GM23338 (cell line): ENCODE measurements around the gene ZFHX3. TPM values are rescaled to one million over a fixed set of nuclear protein-coding genes. Genes with fewer than 3 reads are reported as not detected.

Source experiments
- ATAC-seq: fragments of 200-7000 bp; cut with Tn5 transposase; 3 replicates; pipeline ENCODE4 v1.9.1; 2020
- DNase-seq: peaks from one replicate; pipeline ENCODE4 v3.0.0-alpha.2; 2015; ENCODE audit warnings: low spot score
- H2AFZ ChIP-seq: fragments of 200-600 bp; sonication (generic); 2 replicates; pipeline ENCODE4 v1.8.0; 2016; ENCODE audit warnings: antibody characterized with exemption, mild to moderate bottlenecking, moderate library complexity
- H3F3A ChIP-seq: fragments of 200-600 bp; sonication (generic); replicated peaks from 2 replicates; pipeline ENCODE4 v1.8.0; 2017; ENCODE audit warnings: antibody characterized with exemption, mixed run types, low read depth
- H3K27ac ChIP-seq: fragments of 200-600 bp; sonication (generic); 2 replicates; pipeline ENCODE4 v1.6.1; 2016; ENCODE audit warnings: low read depth
- H3K27me3 ChIP-seq: fragments of 200-600 bp; sonication (generic); 2 replicates; pipeline ENCODE4 v1.8.0; 2016; ENCODE audit warnings: mild to moderate bottlenecking, mixed run types, moderate library complexity; ENCODE audit not compliant: insufficient read depth
- H3K36me3 ChIP-seq: fragments of 200-600 bp; sonication (generic); 2 replicates; pipeline ENCODE4 v1.8.0; 2016; ENCODE audit warnings: mild to moderate bottlenecking; ENCODE audit not compliant: insufficient read depth
- H3K4me1 ChIP-seq: fragments of 200-600 bp; sonication (generic); 2 replicates; pipeline ENCODE4 v1.8.0; 2016; ENCODE audit warnings: mild to moderate bottlenecking, moderate library complexity; ENCODE audit not compliant: insufficient read depth
- H3K4me2 ChIP-seq: fragments of 200-600 bp; sonication (generic); 2 replicates; pipeline ENCODE4 v1.7.1; 2017; ENCODE audit warnings: mixed run types
- H3K4me3 ChIP-seq: fragments of 200-600 bp; sonication (generic); 2 replicates; pipeline ENCODE4 v1.6.1; 2016; ENCODE audit warnings: mixed run types
- H3K79me2 ChIP-seq: fragments of 200-600 bp; sonication (generic); replicated peaks from 2 replicates; pipeline ENCODE4 v1.8.0; 2017; ENCODE audit warnings: mild to moderate bottlenecking; ENCODE audit not compliant: insufficient read depth
- H3K9me2 ChIP-seq: fragments of 200-600 bp; sonication (generic); 2 replicates; pipeline ENCODE4 v1.8.0; 2017; ENCODE audit not compliant: insufficient read depth
- H4K20me1 ChIP-seq: fragments of 200-600 bp; sonication (generic); replicated peaks from 2 replicates; pipeline ENCODE4 v1.8.0; 2017; ENCODE audit warnings: mild to moderate bottlenecking; ENCODE audit not compliant: insufficient read depth
- H3K27ac Mint-ChIP-seq: 2 replicates; pipeline ENCODE4 v1.8.0; 2020; ENCODE audit warnings: inconsistent platforms, mild to moderate bottlenecking, moderate library complexity, mixed read lengths
- H3K27me3 Mint-ChIP-seq: 3 replicates; pipeline ENCODE4 v1.8.0; 2022; ENCODE audit warnings: low read depth, mild to moderate bottlenecking, moderate library complexity, mixed read lengths, inconsistent platforms; ENCODE audit not compliant: insufficient read depth, poor library complexity
- H3K36me3 Mint-ChIP-seq: 3 replicates; pipeline ENCODE4 v1.8.0; 2021; ENCODE audit warnings: low read depth, mild to moderate bottlenecking, inconsistent platforms, moderate library complexity, mixed read lengths
- H3K4me1 Mint-ChIP-seq: 3 replicates; pipeline ENCODE4 v1.8.0; 2020; ENCODE audit warnings: mild to moderate bottlenecking, inconsistent platforms, mixed read lengths
- H3K4me3 Mint-ChIP-seq: 3 replicates; pipeline ENCODE4 v1.8.0; 2021; ENCODE audit warnings: moderate library complexity, mild to moderate bottlenecking, inconsistent platforms, mixed read lengths
- H3K9me3 Mint-ChIP-seq: 3 replicates; pipeline ENCODE4 v1.8.0; 2020; ENCODE audit warnings: moderate library complexity, mild to moderate bottlenecking, inconsistent platforms, mixed read lengths
- CREB1 ChIP-seq: fragments of 250-450 bp; sonication (Bioruptor Pico); IDR thresholded peaks from 2 replicates; pipeline ENCODE4 v1.5.0; 2020; ENCODE audit warnings: low read depth, mild to moderate bottlenecking, moderate library complexity
- CTCF ChIP-seq, 2 experiments: fragments of 200-600 bp in 1 of 2; sonication (generic) in 1 of 2; conservative IDR thresholded peaks; 2 replicates each; pipeline versions ENCODE4 v1.5.1 to v1.6.1; 2016 to 2017; ENCODE audit warnings: antibody characterized with exemption in 2 of 2, low read depth in 2 of 2, mild to moderate bottlenecking in 2 of 2, moderate library complexity in 1 of 2
- ETS1 ChIP-seq: IDR thresholded peaks from 2 replicates; pipeline ENCODE4 v1.6.1; 2016; ENCODE audit warnings: antibody characterized with exemption
- EZH2 ChIP-seq: fragments of 200-600 bp; sonication (generic); IDR thresholded peaks from one replicate; pipeline ENCODE4 v1.8.0; 2017; ENCODE audit warnings: antibody characterized with exemption, mild to moderate bottlenecking, low read depth; ENCODE audit not compliant: unreplicated experiment
- EZH2phosphoT487 ChIP-seq: fragments of 200-600 bp; sonication (generic); IDR thresholded peaks from one replicate; pipeline ENCODE4 v1.8.1; 2018; ENCODE audit warnings: antibody characterized with exemption; ENCODE audit not compliant: unreplicated experiment
- NANOG ChIP-seq: IDR thresholded peaks from 2 replicates; pipeline ENCODE4 v1.6.1; 2016; ENCODE audit warnings: antibody characterized with exemption, borderline replicate concordance
- REST ChIP-seq: IDR thresholded peaks from one replicate; pipeline ENCODE4 v1.6.1; 2018; ENCODE audit warnings: antibody characterized with exemption; ENCODE audit not compliant: unreplicated experiment
- ZNF331 ChIP-seq: fragments of 250-450 bp; sonication (Bioruptor Pico); IDR thresholded peaks from 2 replicates; pipeline ENCODE4 v1.5.0; 2020; ENCODE audit warnings: low read depth, mild to moderate bottlenecking, moderate library complexity
- ZNF462 ChIP-seq: fragments of 250-450 bp; sonication (Bioruptor Pico); IDR thresholded peaks from 2 replicates; pipeline ENCODE4 v1.5.0; 2020; ENCODE audit warnings: mild to moderate bottlenecking, moderate library complexity
- polyA plus RNA-seq: library from polyadenylated mRNA; unstranded; fragments of >200 nt; fragmentation: Nextera tagmentation; extraction: Ambion mirVana; gene quantifications from 2 replicates; pipeline ENCODE4 v1.2.1, GENCODE V29; 2016
- total RNA-seq: library from RNA; depleted of rRNA; stranded (reverse); fragments of >200 nt; shearing (Covaris generic); gene quantifications from 2 replicates; pipeline ENCODE4 v1.2.3, GENCODE V29; 2014

The ZFHX3 gene
- total and polyA plus RNA-seq, 2 experiments from 2014 or later: 1.0 to 1.5 TPM

- ATAC-seq: no peak
- H3K9me2 ChIP-seq: peaks cover 11% of the 10 kb centered on the region; the same call in 1 of the 2 replicates
- H3K4me2 ChIP-seq: no peak overlapping the region
- H3K4me3 Mint-ChIP-seq: no peak overlapping the region
- H3K4me3 ChIP-seq: no peak overlapping the region
- H3K27ac ChIP-seq: no peak overlapping the region
- peaks cover 5% of the 10 kb centered on the region for H3K27me3 Mint-ChIP-seq
- H3K27ac Mint-ChIP-seq: no peak overlapping the region
- no peak overlapping the region for H2AFZ ChIP-seq
- H3K4me1 Mint-ChIP-seq: no peaks in the 10 kb centered on the region
- no peaks in the 10 kb centered on the region for H3F3A ChIP-seq
- no peaks in the 10 kb centered on the region for H3K36me3 Mint-ChIP-seq
- no peaks in the 10 kb centered on the region for H4K20me1 ChIP-seq
- H3K4me1 ChIP-seq: no peaks in the 10 kb centered on the region
- H3K27me3 ChIP-seq: no peaks in the 10 kb centered on the region
- no peaks in the 10 kb centered on the region; the same call in 2 of the 3 replicates for H3K9me3 Mint-ChIP-seq
- DNase-seq: no peak
- TF ChIP-seq CTCF (conservative IDR thresholded peaks at IDR 0.05; ENCODE audit: low read depth in 2 of 2) (no peak), CREB1 (CRISPR knock-in tag) (no peak), EZH2phosphoT487 (no peak), ZNF331 (CRISPR knock-in tag) (no peak), ZNF462 (no peak), REST (no peak), EZH2 (no peak), ETS1 (no peak), NANOG (no peak)
- H3K79me2 ChIP-seq: no peaks in the 10 kb centered on the region
- no peaks in the 10 kb centered on the region for H3K36me3 ChIP-seq
Measured at GRCh38 chr16:72970656-72971055, 77.3 kb downstream of the ZFHX3 start.
